GM12878 (cell line): ENCODE results near the gene LAMC3. TPM values are rescaled to one million over a fixed set of nuclear protein-coding genes. Genes with fewer than 3 reads are reported as not detected.

Experiments used
- ATAC-seq: fragments of 200-7000 bp; cut with Tn5 transposase; 3 replicates; pipeline ENCODE4 v1.9.1; 2020; ENCODE audit warnings: mild to moderate bottlenecking, moderate library complexity
- BruUV-seq: library from RNA; stranded (reverse); fragments of 400-500 nt; replicated peaks from 2 replicates; lab custom pipeline; 2021; lab: Mats Ljungman, UMichigan
- CTCF ChIA-PET: fragments of 300-600 bp; sonication (Branson Sonifier 250); formaldehyde crosslinking; extraction: SDS; loops from one replicate; lab custom pipeline; 2021; ENCODE audit warnings: inconsistent platforms; lab: Yijun Ruan, JAX
- POLR2A ChIA-PET: fragments of 350-600 bp; formaldehyde crosslinking; extraction: SDS; loops from one replicate; lab custom pipeline; 2021; ENCODE audit warnings: inconsistent platforms; lab: Charles Lee
- RAD21 ChIA-PET: fragments of 300-600 bp; sonication (Branson Sonifier 250); formaldehyde crosslinking; loops from one replicate; lab custom pipeline; 2023; ENCODE audit warnings: antibody characterized with exemption; ENCODE audit not compliant: unreplicated experiment; lab: Charles Lee
- SMC1A ChIA-PET: fragments of 300-600 bp; sonication (Branson Sonifier 250); formaldehyde crosslinking; loops from one replicate; lab custom pipeline; 2023; ENCODE audit not compliant: unreplicated experiment, uncharacterized antibody; lab: Charles Lee
- DNase-seq: peaks from one replicate; pipeline ENCODE4 v3.0.0-alpha.2; 2011; ENCODE audit warnings: low read depth, low spot score
- FAIRE-seq: peaks from 3 replicates; lab custom pipeline; 2011; peaks lifted over from hg19 to GRCh38; lab: Jason Lieb, UNC
- H2AFZ ChIP-seq: 2 replicates; pipeline ENCODE4 v1.6.0; 2011; ENCODE audit warnings: low read depth, low read length, control low read depth; ENCODE audit not compliant: control insufficient read depth
- H3K27ac ChIP-seq: 2 replicates; pipeline ENCODE4 v1.5.1; 2011; ENCODE audit warnings: control low read depth; ENCODE audit not compliant: control insufficient read depth, insufficient read depth
- H3K27me3 ChIP-seq, 2 experiments: replicated peaks in 1 of 2; 2 replicates each; pipeline versions ENCODE4 v1.6.0 to v1.6.1; 2011; ENCODE audit warnings: low read length in 1 of 2; ENCODE audit not compliant: control insufficient read depth in 2 of 2, insufficient read depth in 2 of 2
- H3K36me3 ChIP-seq, 2 experiments: 2 replicates each; pipeline ENCODE4 v1.5.1; 2011; ENCODE audit warnings: low read length in 1 of 2; ENCODE audit not compliant: control insufficient read depth in 2 of 2, insufficient read depth in 2 of 2
- H3K4me1 ChIP-seq: 2 replicates; pipeline ENCODE4 v1.6.1; 2011; ENCODE audit warnings: mild to moderate bottlenecking, low read length, moderate library complexity, mixed read lengths; ENCODE audit not compliant: control insufficient read depth, insufficient read depth
- H3K4me2 ChIP-seq: 2 replicates; pipeline ENCODE4 v1.6.0; 2011; ENCODE audit warnings: control low read depth; ENCODE audit not compliant: control insufficient read depth, insufficient read depth
- H3K4me3 ChIP-seq: fragments of 200-600 bp; sonication (generic); 2 replicates; pipeline ENCODE4 v1.5.1; 2016
- H3K79me2 ChIP-seq: 2 replicates; pipeline ENCODE4 v1.6.0; 2011; ENCODE audit warnings: low read length; ENCODE audit not compliant: control insufficient read depth, insufficient read depth
- H3K9ac ChIP-seq: 2 replicates; pipeline ENCODE4 v1.8.0; 2011; ENCODE audit warnings: low read length, control low read depth, mixed read lengths; ENCODE audit not compliant: control insufficient read depth, insufficient read depth
- H3K9me3 ChIP-seq: replicated peaks from 3 replicates; pipeline ENCODE4 v1.5.1; 2011; ENCODE audit warnings: mild to moderate bottlenecking, low read length; ENCODE audit not compliant: control insufficient read depth, insufficient read depth
- H4K20me1 ChIP-seq: 2 replicates; pipeline ENCODE4 v1.6.0; 2011; ENCODE audit not compliant: control insufficient read depth, insufficient read depth
- ASH2L ChIP-seq: fragments of 300-600, 200-600 bp; sonication (generic); IDR thresholded peaks from 2 replicates; pipeline ENCODE4 v1.6.1; 2017; ENCODE audit warnings: low read depth, mild to moderate bottlenecking, borderline replicate concordance
- BCL11A ChIP-seq: IDR thresholded peaks from 2 replicates; pipeline ENCODE4 v1.6.1; 2011; ENCODE audit warnings: low read depth, low read length
- EGR1 ChIP-seq, 2 experiments: IDR thresholded peaks; 1 replicate in 1 of 2; 2 replicates in 1 of 2; pipeline ENCODE4 v1.6.1; 2011 to 2012; ENCODE audit warnings: low read depth in 2 of 2, low read length in 2 of 2, borderline replicate concordance in 1 of 2, mild to moderate bottlenecking in 1 of 2, moderate library complexity in 1 of 2
- FOXM1 ChIP-seq: IDR thresholded peaks from 2 replicates; pipeline ENCODE4 v1.6.1; 2012; ENCODE audit warnings: low read depth, mild to moderate bottlenecking, inconsistent platforms, low read length, moderate library complexity
- HDGF ChIP-seq: fragments of 450-650 bp; IDR thresholded peaks from 2 replicates; pipeline ENCODE4 v1.6.1; 2016; ENCODE audit warnings: antibody characterized with exemption
- IRF3 ChIP-seq: fragments of 450-650 bp; IDR thresholded peaks from 2 replicates; pipeline ENCODE4 v1.6.1; 2014; ENCODE audit warnings: mild to moderate bottlenecking
- NFYA ChIP-seq: IDR thresholded peaks from 2 replicates; pipeline ENCODE4 v1.6.1; 2011; ENCODE audit warnings: low read depth, mild to moderate bottlenecking, low read length, improper control_type of control experiment, borderline replicate concordance
- NR2F1 ChIP-seq: fragments of 450-650 bp; conservative IDR thresholded peaks from 2 replicates; pipeline ENCODE4 v1.6.1; 2017; ENCODE audit warnings: mild to moderate bottlenecking
- PAX8 ChIP-seq: fragments of 450-650 bp; IDR thresholded peaks from 2 replicates; pipeline ENCODE4 v1.6.1; 2017; ENCODE audit warnings: mild to moderate bottlenecking, moderate library complexity
- PML ChIP-seq: IDR thresholded peaks from 2 replicates; pipeline ENCODE4 v1.6.1; 2012; ENCODE audit warnings: low read length, inconsistent platforms
- PRDM15 ChIP-seq: fragments of 450-650 bp; formaldehyde crosslinking; IDR thresholded peaks from 2 replicates; pipeline ENCODE4 v1.4.0; 2020; ENCODE audit warnings: mild to moderate bottlenecking, moderate library complexity
- REST ChIP-seq: IDR thresholded peaks from 2 replicates; pipeline ENCODE4 v1.6.1; 2012; ENCODE audit warnings: mild to moderate bottlenecking, low read depth, low read length
- SMARCA5 ChIP-seq: fragments of 450-650 bp; IDR thresholded peaks from 2 replicates; pipeline ENCODE4 v1.6.1; 2017; ENCODE audit warnings: mild to moderate bottlenecking
- SMC3 ChIP-seq: IDR thresholded peaks from 2 replicates; pipeline ENCODE4 v1.6.1; 2011; ENCODE audit warnings: low read length, improper control_type of control experiment, borderline replicate concordance
- SUPT20H ChIP-seq: IDR thresholded peaks from 2 replicates; pipeline ENCODE4 v1.6.1; 2011; ENCODE audit warnings: low read depth, mild to moderate bottlenecking, low read length, moderate library complexity, borderline replicate concordance; ENCODE audit not compliant: control insufficient read depth
- USF2 ChIP-seq: IDR thresholded peaks from 2 replicates; pipeline ENCODE4 v1.6.1; 2011; ENCODE audit warnings: low read depth, low read length, improper control_type of control experiment, borderline replicate concordance
- ZNF274 ChIP-seq: IDR thresholded peaks from one replicate; pipeline ENCODE4 v1.8.0; 2011; ENCODE audit not compliant: insufficient read length, insufficient read depth
- WGBS: methylation state at CpG from one replicate; pipeline ENCODE4 v1.1.6; 2016; ENCODE audit warnings: low lambda C conversion rate; ENCODE audit not compliant: insufficient replicate concordance, insufficient coverage; ENCODE audit errors: missing lambda C conversion rate; 5-methylcytosine and 5-hydroxymethylcytosine counted together
- in situ Hi-C: fragments of 300-500 bp; cut with MboI; formaldehyde crosslinking; loops from 9 replicates; pipeline ENCODE4 v1.14.3; 2018; ENCODE audit warnings: mixed read lengths
- intact Hi-C: fragments of 100-400 bp; cut with micrococcal nuclease; formaldehyde crosslinking; loops from one replicate; pipeline ENCODE4 v1.14.2; 2022; ENCODE audit not compliant: unreplicated experiment
- polyA plus RNA-seq, 11 experiments: library from polyadenylated mRNA; depleted of rRNA in 4 of 11; unstranded in 6 of 11; stranded (reverse) in 5 of 11; fragments of >200 nt; fragmentation: Nextera tagmentation in 4 of 11; fragmentation: Illumina TruSeq in 1 of 11; extraction: Ambion mirVana in 4 of 11; extraction: Trizol in 1 of 11; gene quantifications; 1 replicate in 1 of 11; 2 replicates in 10 of 11; pipeline versions ENCODE4 v1.2.1 to v1.2.3, GENCODE V29; 2011 to 2016; ENCODE audit warnings: inconsistent platforms in 2 of 11, missing spikeins in 2 of 11, low read depth in 1 of 11
- total RNA-seq, 4 experiments: library from RNA; depleted of rRNA in 3 of 4; stranded (reverse); fragments of >200 nt in 3 of 4; fragmentation: Illumina TruSeq in 1 of 4; extraction: Trizol in 1 of 4; gene quantifications; 2 replicates each; pipeline versions ENCODE4 v1.2.1 to v1.2.3, GENCODE V29; 2013 to 2021

LAMC3 gene
- total and polyA plus RNA-seq, 10 of the 15 experiments (the other 5 are each of a cell fraction or from before 2014, with no cell fraction given): under 0.01 to 0.08 TPM; not detected in 8

- no peak overlapping the region for H3K4me3 ChIP-seq
- TF ChIP-seq PRDM15 (CRISPR knock-in tag): no peak
- no peak for TF ChIP-seq ASH2L
- no peak for TF ChIP-seq HDGF
- no peak for TF ChIP-seq SUPT20H
- TF ChIP-seq EGR1 (IDR thresholded peaks at IDR 0.05; ENCODE audit: borderline replicate concordance in 1 of 2, low read depth in 2 of 2, low read length in 2 of 2): no peak
- TF ChIP-seq REST: no peak
- TF ChIP-seq FOXM1: no peak
- no peak for TF ChIP-seq SMARCA5
- no peak for TF ChIP-seq SMC3
- no peak for TF ChIP-seq PML
- TF ChIP-seq USF2: no peak
- TF ChIP-seq NFYA: no peak
- TF ChIP-seq IRF3: no peak
- no peak for TF ChIP-seq NR2F1
- no peak for TF ChIP-seq BCL11A
- no peak for TF ChIP-seq PAX8
- TF ChIP-seq ZNF274: no peak
- no peaks in the 10 kb centered on the region for H3K79me2 ChIP-seq
- DNase-seq (no peak), FAIRE-seq (no peak), ATAC-seq (no peak)
- in situ Hi-C loops (no loop called here), intact Hi-C loops (no loop called here)
- no peaks in the 10 kb centered on the region for H3K4me1 ChIP-seq
- H2AFZ ChIP-seq: no peak overlapping the region
- no peak overlapping the region for H3K27ac ChIP-seq
- H3K36me3 ChIP-seq: no peaks in the 10 kb centered on the region
- H3K9ac ChIP-seq: no peak overlapping the region
- H3K27me3 ChIP-seq: no peaks in the 10 kb centered on the region
- 43% methylated on average over 17 of the region's 17 CpGs for WGBS
- POLR2A ChIA-PET: no interaction called here
- H3K4me2 ChIP-seq: no peak overlapping the region
- CTCF ChIA-PET: interaction anchor here (1.1 to 1.3 kb wide), 2 partner anchors 10 to 350 kb away, joined by 5 read pairs; no protein-coding TSS in a partner anchor
- no TSS peak for BruUV-seq
- H4K20me1 ChIP-seq: no peaks in the 10 kb centered on the region
- SMC1A ChIA-PET: no interaction called here
- no peaks in the 10 kb centered on the region for H3K9me3 ChIP-seq
- RAD21 ChIA-PET: no interaction called here
Measured at GRCh38 chr9:131050831-131051230, 41.9 kb downstream of the LAMC3 start.
